ENCODE measurements around the gene REEP6. TPM values are rescaled to one million over a fixed set of nuclear protein-coding genes. Genes with fewer than 3 reads are reported as not detected.

REEP6 gene
- total RNA-seq, 2 donors from 2014 or later, result 5.0 to 6.4 TPM

- Histone ChIP-seq H3K27ac (no peak overlapping the region), H3K4me3 (peak overlapping the region; percentile 27), H3K9ac (ENCODE audit: low read depth in 2 of 2, low read length in 2 of 2) (peak overlapping the region in 1 of 2 donors; percentile 43), H3K4me1 (peaks cover 37% of the 10 kb centered on the region), H3K27me3 (peaks cover 82% of the 10 kb centered on the region), H3K9me3 (no peaks in the 10 kb centered on the region), H3K36me3 (no peaks in the 10 kb centered on the region)
- no peak for TF ChIP-seq CTCF (IDR thresholded peaks at IDR 0.05)
- intact Hi-C loops (cut with DNase I), result no loop called here
- no peak for DNase-seq
These were observed 21.5 kb upstream of the REEP6 start for GRCh38 chr19:1469255-1470054.

GRCh38 chr19:1470055-1470304 lies 21.0 kb upstream of the REEP6 start:
- Histone ChIP-seq H3K36me3 (no peaks in the 10 kb centered on the region), H3K27me3 (peaks cover 81% of the 10 kb centered on the region), H3K4me1 (peaks cover 37% of the 10 kb centered on the region), H3K4me3 (peak overlapping the region; percentile 27), H3K9me3 (no peaks in the 10 kb centered on the region), H3K27ac (no peak overlapping the region), H3K9ac (ENCODE audit: low read depth in 2 of 2, low read length in 2 of 2) (peak overlapping the region in 1 of 2 donors; percentile 43)
- no peak for TF ChIP-seq CTCF (IDR thresholded peaks at IDR 0.05)
- intact Hi-C loops (cut with DNase I), result no loop called here
- no peak for DNase-seq

- Histone ChIP-seq H3K9me3 (no peaks in the 10 kb centered on the region), H3K36me3 (no peaks in the 10 kb centered on the region), H3K9ac (ENCODE audit: low read depth in 2 of 2, low read length in 2 of 2) (peak overlapping the region in 1 of 2 donors; percentile 43), H3K4me1 (peaks cover 37% of the 10 kb centered on the region), H3K4me3 (peak overlapping the region; percentile 27), H3K27ac (no peak overlapping the region), H3K27me3 (peaks cover 76% of the 10 kb centered on the region)
- TF ChIP-seq CTCF (IDR thresholded peaks at IDR 0.05), result no peak
- intact Hi-C loops (cut with DNase I), result no loop called here
- DNase-seq, result peak; percentile 65
These were observed 20.5 kb upstream of the REEP6 start for GRCh38 chr19:1470305-1471009.

DNA sequence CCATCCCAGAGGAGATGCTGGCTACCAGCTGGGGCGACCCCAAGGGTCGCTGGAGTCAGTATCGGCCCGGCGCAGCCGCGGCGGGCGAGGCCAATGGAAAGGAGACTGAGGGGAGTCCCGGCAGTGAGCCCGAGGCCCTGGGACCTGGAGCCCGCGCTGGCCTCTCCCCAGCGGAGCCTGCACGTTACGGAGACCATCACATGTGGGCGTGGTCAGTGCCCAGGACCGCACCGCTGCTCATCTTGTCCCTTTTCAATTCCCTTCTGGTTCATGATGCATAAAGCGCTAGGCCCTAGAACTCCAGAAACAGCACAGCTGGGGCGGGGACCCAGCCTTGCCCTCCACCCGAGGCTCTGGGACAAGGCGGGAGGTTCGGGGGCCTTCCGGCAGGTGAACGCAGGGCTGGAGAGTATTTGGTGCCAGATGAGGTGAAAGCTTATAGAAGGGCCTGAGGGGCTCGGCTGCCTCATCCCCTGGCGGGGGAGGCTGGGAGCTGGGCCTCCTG lies 19.9 kb upstream of the REEP6 start:
- no peak for DNase-seq
- H3K27ac ChIP-seq, result no peak overlapping the region
- no peaks in the 10 kb centered on the region for H3K36me3 ChIP-seq
- intact Hi-C loops (cut with DNase I), result no loop called here
- H3K9ac ChIP-seq (ENCODE audit: low read depth in 2 of 2, low read length in 2 of 2), result no peak overlapping the region
- H3K4me3 ChIP-seq, result peak overlapping the region; percentile 27
- H3K27me3 ChIP-seq, result peaks cover 70% of the 10 kb centered on the region
- H3K4me1 ChIP-seq, result peaks cover 33% of the 10 kb centered on the region
- TF ChIP-seq CTCF (IDR thresholded peaks at IDR 0.05), result no peak
- H3K9me3 ChIP-seq, result no peaks in the 10 kb centered on the region

DNA sequence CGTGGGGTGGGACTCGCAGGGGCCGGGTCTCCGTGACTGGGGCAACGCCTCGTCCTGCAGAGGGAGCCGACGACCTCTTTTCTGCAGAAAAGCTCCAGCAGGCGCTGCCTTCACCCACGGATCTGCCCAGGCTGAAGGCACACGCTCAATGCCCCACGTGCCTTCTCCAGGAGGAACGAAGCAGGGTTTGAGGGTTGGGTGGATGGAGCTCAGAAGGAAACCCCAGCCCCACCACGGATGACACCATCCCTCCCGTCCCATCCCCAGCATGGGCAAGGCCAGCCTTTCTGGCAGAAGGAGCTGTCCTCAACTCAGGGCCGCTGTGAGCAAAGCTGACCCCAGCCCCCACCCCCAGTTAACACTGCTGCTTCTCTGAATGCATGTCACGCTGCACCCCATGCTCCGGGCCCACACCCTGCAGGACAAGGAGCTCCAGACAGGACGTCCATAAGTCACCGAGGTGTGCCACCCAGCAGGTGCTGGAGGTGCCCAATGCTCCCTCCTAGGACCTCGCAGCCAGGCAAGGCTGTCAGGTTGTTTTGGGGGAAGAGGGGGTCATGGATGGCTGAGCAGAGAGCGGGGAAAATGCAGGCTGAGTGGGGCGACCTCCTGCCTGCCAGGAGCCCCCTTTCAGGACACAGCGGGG lies 19.3 kb upstream of the REEP6 start:
- H3K36me3 ChIP-seq, result no peaks in the 10 kb centered on the region
- no peak for TF ChIP-seq CTCF (IDR thresholded peaks at IDR 0.05)
- peaks cover 29% of the 10 kb centered on the region for H3K4me1 ChIP-seq
- H3K4me3 ChIP-seq, result peak overlapping the region; percentile 27
- H3K9me3 ChIP-seq, result no peaks in the 10 kb centered on the region
- H3K27me3 ChIP-seq, result peaks cover 64% of the 10 kb centered on the region
- no peak overlapping the region for H3K9ac ChIP-seq (ENCODE audit: low read depth in 2 of 2, low read length in 2 of 2)
- no peak overlapping the region for H3K27ac ChIP-seq
- intact Hi-C loops (cut with DNase I), result no loop called here
- DNase-seq, result no peak

All from colonic mucosa (tissue), 4 donors.